Ishikawa (cell line): Measurements from ENCODE around the gene ATF6.

Experiments used
- CEBPB ChIP-seq: IDR thresholded peaks from 2 replicates; pipeline ENCODE4 v1.6.1; 2012
- CREB1 ChIP-seq: IDR thresholded peaks from 2 replicates; pipeline ENCODE4 v1.6.1; 2012; ENCODE audit warnings: low read depth
- EGR1 ChIP-seq: IDR thresholded peaks from 2 replicates; pipeline ENCODE4 v1.6.1; 2012
- EP300 ChIP-seq: IDR thresholded peaks from 2 replicates; pipeline ENCODE4 v1.6.1; 2012; ENCODE audit warnings: borderline replicate concordance
- FOXM1 ChIP-seq: IDR thresholded peaks from 2 replicates; pipeline ENCODE4 v1.6.1; 2012; ENCODE audit warnings: low read depth, borderline replicate concordance
- MAX ChIP-seq: IDR thresholded peaks from 2 replicates; pipeline ENCODE4 v1.6.1; 2012
- NFIC ChIP-seq: IDR thresholded peaks from 2 replicates; pipeline ENCODE4 v1.6.1; 2012
- RAD21 ChIP-seq: IDR thresholded peaks from 2 replicates; pipeline ENCODE4 v1.6.1; 2012; ENCODE audit warnings: low read depth
- REST ChIP-seq: IDR thresholded peaks from 2 replicates; pipeline ENCODE4 v1.6.1; 2012; ENCODE audit warnings: low read depth, mild to moderate bottlenecking
- TAF1 ChIP-seq: IDR thresholded peaks from 2 replicates; pipeline ENCODE4 v1.6.1; 2012; ENCODE audit warnings: low read depth, mild to moderate bottlenecking
- TCF12 ChIP-seq: IDR thresholded peaks from 2 replicates; pipeline ENCODE4 v1.6.1; 2012; ENCODE audit warnings: low read depth
- TEAD4 ChIP-seq: IDR thresholded peaks from 2 replicates; pipeline ENCODE4 v1.6.1; 2012
- USF1 ChIP-seq: IDR thresholded peaks from 2 replicates; pipeline ENCODE4 v1.6.1; 2012
- YY1 ChIP-seq: IDR thresholded peaks from 2 replicates; pipeline ENCODE4 v1.6.1; 2012; ENCODE audit warnings: low read depth
- ZBTB7A ChIP-seq: IDR thresholded peaks from 2 replicates; pipeline ENCODE4 v1.6.1; 2012; ENCODE audit warnings: low read depth

The ATF6 gene

DNA sequence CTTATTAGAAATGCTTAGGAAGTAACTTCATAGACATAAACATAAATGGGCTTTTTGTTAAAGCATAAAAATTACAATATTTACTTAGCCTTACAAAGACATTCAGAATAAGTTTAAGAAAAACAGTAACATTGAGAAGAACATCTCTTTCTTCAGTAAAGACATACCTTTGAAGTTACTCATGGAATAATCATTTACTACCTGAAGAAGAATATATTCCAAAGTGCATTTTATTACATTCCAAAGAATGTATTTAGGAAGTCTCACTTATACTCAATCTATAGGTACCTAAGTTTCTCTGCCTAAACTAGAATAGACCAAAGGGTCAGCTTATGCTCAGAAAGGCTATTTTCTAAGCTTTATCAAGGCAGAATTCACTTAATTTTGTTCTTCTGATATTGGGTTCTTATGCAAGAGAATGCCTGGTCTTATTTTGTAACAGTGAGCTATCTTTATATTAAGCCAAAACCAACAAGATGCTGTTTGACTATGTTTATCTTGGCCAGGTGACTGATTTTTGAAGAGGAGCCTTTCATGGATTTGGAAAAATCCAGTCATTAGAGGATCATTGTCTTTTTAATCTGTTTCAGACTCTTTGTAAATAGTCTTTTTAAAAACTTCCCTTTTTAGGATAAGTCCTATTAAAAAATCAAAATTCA, 147.5 kb downstream of the ATF6 start:
- TF ChIP-seq CEBPB (no peak), MAX (no peak), NFIC (no peak), FOXM1 (no peak), REST (no peak), RAD21 (no peak), EGR1 (no peak), ZBTB7A (no peak), TAF1 (no peak), TCF12 (no peak), USF1 (no peak), CREB1 (no peak), EP300 (no peak), TEAD4 (no peak)

DNA sequence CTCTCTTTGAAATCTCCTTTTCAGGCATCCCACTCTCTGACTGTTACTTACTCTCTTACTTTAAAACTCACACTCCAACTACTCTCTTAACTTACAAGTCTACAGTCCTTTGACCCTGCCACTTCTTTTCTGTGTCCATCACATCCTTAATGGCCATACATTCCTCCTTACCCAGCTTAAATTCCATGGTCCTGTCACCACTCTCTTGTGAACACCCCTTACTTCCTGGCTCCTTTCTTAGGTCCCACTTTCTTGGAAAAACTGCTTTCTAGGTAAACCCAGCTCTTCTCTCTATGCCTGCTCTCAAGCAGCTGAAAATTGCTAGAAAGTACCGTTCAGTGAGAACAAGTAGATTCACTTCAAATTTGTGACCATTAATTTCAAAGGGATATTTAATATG, 148.5 kb downstream of the ATF6 start:
- TF ChIP-seq TEAD4: no peak
- TF ChIP-seq FOXM1: no peak
- no peak for TF ChIP-seq EP300
- TF ChIP-seq TAF1: no peak
- no peak for TF ChIP-seq EGR1
- TF ChIP-seq REST: no peak
- TF ChIP-seq CEBPB: no peak
- TF ChIP-seq ZBTB7A: no peak
- TF ChIP-seq NFIC: no peak
- no peak for TF ChIP-seq TCF12
- no peak for TF ChIP-seq YY1
- TF ChIP-seq CREB1: no peak
- TF ChIP-seq MAX: no peak

- no peak for TF ChIP-seq EP300
- no peak for TF ChIP-seq EGR1
- TF ChIP-seq TCF12: no peak
- TF ChIP-seq FOXM1: no peak
- no peak for TF ChIP-seq ZBTB7A
- no peak for TF ChIP-seq CEBPB
- TF ChIP-seq NFIC: no peak
- no peak for TF ChIP-seq REST
- TF ChIP-seq YY1: no peak
- TF ChIP-seq TEAD4: no peak
- TF ChIP-seq USF1: no peak
- TF ChIP-seq MAX: no peak
- TF ChIP-seq RAD21: no peak
- no peak for TF ChIP-seq TAF1
- no peak for TF ChIP-seq CREB1
Measured at GRCh38 chr1:161915051-161915503, 149.0 kb downstream of the ATF6 start.

DNA sequence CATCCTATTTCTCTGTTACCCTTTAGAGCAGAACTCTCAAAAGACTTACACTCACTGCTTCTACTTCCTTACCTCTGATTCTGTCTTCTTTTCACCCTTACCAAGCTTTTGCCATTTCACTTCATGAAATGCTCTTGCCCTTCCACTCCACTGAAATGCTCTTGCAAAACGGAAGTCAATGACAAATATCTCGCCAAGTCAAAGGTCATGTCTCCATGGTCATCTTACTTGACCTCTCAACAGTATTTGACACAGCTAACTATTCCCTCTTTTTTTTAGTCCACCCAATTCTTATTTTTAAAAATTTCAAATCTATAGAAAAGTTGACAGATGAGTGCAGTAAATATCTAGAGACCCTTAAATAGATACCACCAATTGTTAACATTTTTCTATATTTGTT, 149.9 kb downstream of the ATF6 start:
- no peak for TF ChIP-seq CREB1
- no peak for TF ChIP-seq ZBTB7A
- no peak for TF ChIP-seq TAF1
- TF ChIP-seq YY1: no peak
- no peak for TF ChIP-seq MAX
- TF ChIP-seq EP300: no peak
- no peak for TF ChIP-seq CEBPB
- no peak for TF ChIP-seq TCF12
